Sigmoid colon (tissue), 7 donors: ENCODE results near the gene CDKN2A. TPM values are rescaled to one million over a fixed set of nuclear protein-coding genes. Genes with fewer than 3 reads are reported as not detected.

ENCODE experiments used
- DNase-seq: peaks from one replicate; pipeline ENCODE4 v3.0.0-alpha.2; 2019
- H3K27ac ChIP-seq, 4 donors: fragments of 200-600 bp; sonication (generic); one replicate each; pipeline ENCODE4 v1.5.1; 2016 to 2019; ENCODE audit warnings: mild to moderate bottlenecking in 1 of 4
- H3K27me3 ChIP-seq, 3 donors: fragments of 200-600 bp; sonication (generic); one replicate each; pipeline ENCODE4 v1.5.1; 2019; ENCODE audit warnings: mild to moderate bottlenecking in 1 of 3
- H3K36me3 ChIP-seq, 4 donors: fragments of 200-600 bp; sonication (generic); one replicate each; pipeline ENCODE4 v1.5.1; 2016 to 2019
- H3K4me1 ChIP-seq, 4 donors: fragments of 200-600 bp; sonication (generic); one replicate each; pipeline ENCODE4 v1.5.1; 2017 to 2019
- H3K4me3 ChIP-seq, 4 donors: fragments of 200-600 bp; sonication (generic); one replicate each; pipeline ENCODE4 v1.5.1; 2017 to 2019; ENCODE audit warnings: mild to moderate bottlenecking in 2 of 4, moderate library complexity in 1 of 4
- H3K9me3 ChIP-seq, 4 donors: fragments of 200-600 bp in 3 of 4; sonication (generic) in 3 of 4; one replicate each; pipeline versions ENCODE4 v1.5.1 to v1.6.1; 2013 to 2019
- CTCF ChIP-seq, 4 experiments: fragments of 450-650 bp in 3 of 4; fragments of 200-600 bp in 1 of 4; IDR thresholded peaks; one replicate each; pipeline ENCODE4 v1.5.1; 2016 to 2019; ENCODE audit warnings: antibody characterized with exemption in 4 of 4, mild to moderate bottlenecking in 3 of 4, moderate library complexity in 2 of 4
- EP300 ChIP-seq, 4 donors: sonication (generic); formaldehyde crosslinking; IDR thresholded peaks; one replicate each; pipeline ENCODE4 v1.6.1; 2017; ENCODE audit warnings: antibody characterized with exemption in 4 of 4
- POLR2A ChIP-seq, 2 donors: fragments of 450-650 bp; IDR thresholded peaks; one replicate each; pipeline ENCODE4 v1.6.1; 2016; ENCODE audit warnings: antibody characterized with exemption in 2 of 2, mild to moderate bottlenecking in 2 of 2, moderate library complexity in 2 of 2
- POLR2AphosphoS5 ChIP-seq, 4 donors: sonication (generic); formaldehyde crosslinking; IDR thresholded peaks; one replicate each; pipeline ENCODE4 v1.6.1; 2017; ENCODE audit warnings: antibody characterized with exemption in 4 of 4
- WGBS, 2 donors: extraction: QIAGEN DNeasy Blood & Tissue Kit; methylation state at CpG; one replicate each; pipeline ENCODE4 v1.1.7; 2013; 5-methylcytosine and 5-hydroxymethylcytosine counted together
- intact Hi-C: fragments of 100-400 bp; cut with DNase I; formaldehyde crosslinking; loops from one replicate; pipeline ENCODE4 v1.15.1; 2023
- polyA plus RNA-seq, 3 donors: library from polyadenylated mRNA; stranded (reverse); fragments of 200-250 nt; gene quantifications; one replicate each; pipeline ENCODE4 v1.2.3, GENCODE V29; 2013
- total RNA-seq, 4 donors: library from RNA; depleted of rRNA; stranded (reverse); fragments of >200 nt; gene quantifications; one replicate each; pipeline ENCODE4 v1.1.0, GENCODE V29; 2016
- donor health status: healthy with polysubstance abuse.
- donor health status: Bipolar disorder and iron deficiency.
- donor health status: healthy.

Gene CDKN2A
- total and polyA plus RNA-seq, 7 donors = 1.4 to 6.1 (median 2.5) TPM

- Histone ChIP-seq H3K36me3 (no peaks in the 10 kb centered on the region), H3K4me1 (peaks cover 0 to 2% (median under 1%) of the 10 kb centered on the region in 4 donors), H3K4me3 (no peak overlapping the region), H3K27me3 (no peaks in the 10 kb centered on the region), H3K9me3 (no peaks in the 10 kb centered on the region), H3K27ac (no peak overlapping the region)
- no peak for DNase-seq
- 75 to 91% methylated on average over 8 of the region's 8 CpGs for WGBS, 2 donors
- TF ChIP-seq POLR2AphosphoS5 (IDR thresholded peaks at IDR 0.05) (no peak), CTCF (IDR thresholded peaks at IDR 0.05) (no peak), POLR2A (IDR thresholded peaks at IDR 0.05) (no peak), EP300 (IDR thresholded peaks at IDR 0.05) (no peak)
- intact Hi-C loops = loop anchor here (10.0 kb wide), 1 partner anchor 218 kb away; no protein-coding TSS in a partner anchor
These were observed 38.9 kb upstream of the CDKN2A start for GRCh38 chr9:22033012-22033630.

GRCh38 chr9:22031655-22032411 lies 37.6 kb upstream of the CDKN2A start:
- H3K9me3 ChIP-seq = no peaks in the 10 kb centered on the region
- H3K27me3 ChIP-seq = no peaks in the 10 kb centered on the region
- H3K4me1 ChIP-seq = no peaks in the 10 kb centered on the region
- H3K36me3 ChIP-seq = no peaks in the 10 kb centered on the region
- no peak overlapping the region for H3K4me3 ChIP-seq
- DNase-seq = no peak
- TF ChIP-seq POLR2A (IDR thresholded peaks at IDR 0.05) (no peak), POLR2AphosphoS5 (IDR thresholded peaks at IDR 0.05) (no peak)
- WGBS, 2 donors = 74 to 79% methylated on average over 4 of the region's 4 CpGs
- H3K27ac ChIP-seq = no peak overlapping the region
- intact Hi-C loops = loop anchor here (10.0 kb wide), 1 partner anchor 217 kb away; no protein-coding TSS in a partner anchor

GRCh38 chr9:22030101-22030598 lies 36.0 kb upstream of the CDKN2A start:
- Histone ChIP-seq H3K9me3 (no peaks in the 10 kb centered on the region), H3K27me3 (no peaks in the 10 kb centered on the region), H3K4me3 (no peak overlapping the region), H3K27ac (no peak overlapping the region), H3K4me1 (no peaks in the 10 kb centered on the region), H3K36me3 (no peaks in the 10 kb centered on the region)
- intact Hi-C loops = loop anchor here (10.0 kb wide), 1 partner anchor 215 kb away; no protein-coding TSS in a partner anchor
- 13 to 25% methylated on average over 1 of the region's 1 CpG for WGBS, 2 donors
- TF ChIP-seq POLR2AphosphoS5 (IDR thresholded peaks at IDR 0.05) = no peak
- no peak for TF ChIP-seq POLR2A (IDR thresholded peaks at IDR 0.05)
- no peak for DNase-seq

- Histone ChIP-seq H3K4me1 (no peaks in the 10 kb centered on the region), H3K27me3 (no peaks in the 10 kb centered on the region), H3K9me3 (no peaks in the 10 kb centered on the region), H3K4me3 (no peak overlapping the region), H3K36me3 (no peaks in the 10 kb centered on the region), H3K27ac (no peak overlapping the region)
- WGBS, 2 donors = 79 to 90% methylated on average over 4 of the region's 4 CpGs
- intact Hi-C loops = no loop called here
- TF ChIP-seq POLR2AphosphoS5 (IDR thresholded peaks at IDR 0.05) (no peak), EP300 (IDR thresholded peaks at IDR 0.05) (no peak), CTCF (IDR thresholded peaks at IDR 0.05) (no peak), POLR2A (IDR thresholded peaks at IDR 0.05) (no peak)
- DNase-seq = no peak
These were observed 35.0 kb upstream of the CDKN2A start for GRCh38 chr9:22029231-22029630.

- no peaks in the 10 kb centered on the region for H3K36me3 ChIP-seq
These were observed 34.2 kb upstream of the CDKN2A start for GRCh38 chr9:22028394-22028793.

More at GRCh38 chr9:22028394-22028793, 34.2 kb upstream of the CDKN2A start:
- H3K27ac ChIP-seq = no peak overlapping the region
- H3K27me3 ChIP-seq = no peaks in the 10 kb centered on the region
- H3K4me3 ChIP-seq = no peak overlapping the region
- no peaks in the 10 kb centered on the region for H3K9me3 ChIP-seq
- DNase-seq = no peak
- TF ChIP-seq POLR2A (IDR thresholded peaks at IDR 0.05) (no peak), CTCF (IDR thresholded peaks at IDR 0.05) (no peak), POLR2AphosphoS5 (IDR thresholded peaks at IDR 0.05) (no peak), EP300 (IDR thresholded peaks at IDR 0.05) (no peak)
- intact Hi-C loops = no loop called here
- H3K4me1 ChIP-seq = no peaks in the 10 kb centered on the region
